Panc1 (cell line): ENCODE data around the gene FTO. TPM values are rescaled to one million over a fixed set of nuclear protein-coding genes. Genes with fewer than 3 reads are reported as not detected.

Experiments
- ATAC-seq: fragments of 200-7000 bp; cut with Tn5 transposase; 2 replicates; pipeline ENCODE4 v1.9.1; 2020; ENCODE audit warnings: mild to moderate bottlenecking, moderate library complexity
- BruUV-seq: library from RNA; stranded (reverse); fragments of 400-500 nt; replicated peaks from 2 replicates; lab custom pipeline; 2021; lab: Mats Ljungman, UMichigan
- CTCF ChIA-PET: fragments of 300-600 bp; sonication (Branson Sonifier 250); formaldehyde crosslinking; loops from one replicate; lab custom pipeline; 2022; ENCODE audit warnings: antibody characterized with exemption; lab: Charles Lee
- POLR2A ChIA-PET: fragments of 300-600 bp; sonication (Branson Sonifier 250); formaldehyde crosslinking; loops from one replicate; lab custom pipeline; 2022; ENCODE audit warnings: antibody characterized with exemption; lab: Charles Lee
- DNase-seq: peaks from one replicate; pipeline ENCODE4 v3.0.0-alpha.2; 2010; ENCODE audit warnings: low read depth, low spot score
- H3K27ac ChIP-seq: 2 replicates; pipeline ENCODE4 v1.5.1; 2011; ENCODE audit warnings: mild to moderate bottlenecking, low read length, inconsistent platforms
- H3K27me3 ChIP-seq: fragments of 200-500 bp; sonication (Bioruptor generic); 2 replicates; pipeline ENCODE4 v1.6.0; 2014; ENCODE audit warnings: low read length, inconsistent platforms; ENCODE audit not compliant: control insufficient read depth, insufficient read depth
- H3K36me3 ChIP-seq: fragments of 200-500 bp; sonication (Bioruptor generic); 2 replicates; pipeline ENCODE4 v1.5.1; 2014; ENCODE audit warnings: inconsistent platforms, mild to moderate bottlenecking, low read length, moderate library complexity; ENCODE audit not compliant: control insufficient read depth, insufficient read depth
- H3K4me1 ChIP-seq: 2 replicates; pipeline ENCODE4 v1.5.1; 2011; ENCODE audit warnings: inconsistent platforms, mild to moderate bottlenecking, low read length, moderate library complexity; ENCODE audit not compliant: control insufficient read depth, insufficient read depth
- H3K4me3 ChIP-seq, 2 experiments: 2 replicates each; pipeline ENCODE4 v1.5.1; 2011 to 2012; ENCODE audit warnings: low read depth in 2 of 2, low read length in 2 of 2, mild to moderate bottlenecking in 2 of 2, inconsistent platforms in 1 of 2, moderate library complexity in 1 of 2
- H3K9me3 ChIP-seq: fragments of 200-500 bp; sonication (Bioruptor generic); 2 replicates; pipeline ENCODE4 v1.5.1; 2014; ENCODE audit warnings: low read depth, mild to moderate bottlenecking, inconsistent platforms, low read length, moderate library complexity; ENCODE audit not compliant: control insufficient read depth, insufficient read depth
- CTCF ChIP-seq: fragments of 450-650 bp; IDR thresholded peaks from 2 replicates; pipeline ENCODE4 v1.5.1; 2017; ENCODE audit warnings: mild to moderate bottlenecking
- POLR2AphosphoS5 ChIP-seq: IDR thresholded peaks from 2 replicates; pipeline ENCODE4 v1.6.1; 2012; ENCODE audit warnings: mild to moderate bottlenecking, low read depth, low read length, moderate library complexity
- REST ChIP-seq, 2 experiments: IDR thresholded peaks; 2 replicates each; pipeline ENCODE4 v1.6.1; 2011 to 2012; ENCODE audit warnings: low read depth in 2 of 2, control low read depth in 1 of 2, low read length in 1 of 2, mild to moderate bottlenecking in 1 of 2, moderate library complexity in 1 of 2; ENCODE audit not compliant: insufficient read depth in 1 of 2
- SIN3A ChIP-seq: IDR thresholded peaks from 2 replicates; pipeline ENCODE4 v1.6.1; 2012; ENCODE audit warnings: low read depth, mild to moderate bottlenecking, low read length, moderate library complexity, borderline replicate concordance; ENCODE audit not compliant: insufficient read depth
- TCF7L2 ChIP-seq: IDR thresholded peaks from 2 replicates; pipeline ENCODE4 v1.6.1; 2011; ENCODE audit warnings: mild to moderate bottlenecking, low read depth, low read length, inconsistent platforms
- in situ Hi-C: cut with HindIII; loops from 2 replicates; pipeline ENCODE4 v1.10.0; 2016; ENCODE audit warnings: low sequenced_read_pairs, low pct_unique_long_range_greater_than_20kb
- intact Hi-C: fragments of 100-400 bp; cut with micrococcal nuclease; formaldehyde crosslinking; loops from one replicate; pipeline ENCODE4 v1.10.0; 2022; ENCODE audit not compliant: unreplicated experiment
- total RNA-seq: library from RNA; stranded (reverse); gene quantifications from one replicate; pipeline ENCODE4 v1.2.1, GENCODE V29; 2021; ENCODE audit not compliant: unreplicated experiment

Gene FTO
- total RNA-seq, 1 experiment from 2014 or later: 38.2 TPM

GRCh38 chr16:53736297-53736696 lies 32.3 kb downstream of the FTO start:
- no peak for ATAC-seq
- Histone ChIP-seq H3K4me3 (no peak overlapping the region), H3K27ac (no peak overlapping the region), H3K27me3 (no peaks in the 10 kb centered on the region), H3K36me3 (no peaks in the 10 kb centered on the region), H3K9me3 (no peaks in the 10 kb centered on the region), H3K4me1 (no peaks in the 10 kb centered on the region; the same call in 1 of the 2 replicates)
- ChIA-PET CTCF (interaction anchor here (1.0 kb wide), 1 partner anchor 20 kb away, joined by 4 read pairs; no protein-coding TSS in a partner anchor), POLR2A (no interaction called here)
- intact Hi-C loops: no loop called here
- BruUV-seq: no TSS peak
- TF ChIP-seq SIN3A: no peak
- TF ChIP-seq CTCF: no peak
- TF ChIP-seq TCF7L2: no peak
- TF ChIP-seq POLR2AphosphoS5: no peak
- TF ChIP-seq REST (IDR thresholded peaks at IDR 0.05; ENCODE audit: insufficient read depth in 1 of 2, low read depth in 2 of 2, low read length in 1 of 2): no peak
- in situ Hi-C loops: no loop called here
- no peak for DNase-seq

GRCh38 chr16:53737552-53737951 lies 33.6 kb downstream of the FTO start:
- DNase-seq: no peak
- Histone ChIP-seq H3K4me1 (no peaks in the 10 kb centered on the region; the same call in 1 of the 2 replicates), H3K9me3 (no peaks in the 10 kb centered on the region), H3K27me3 (no peaks in the 10 kb centered on the region), H3K36me3 (no peaks in the 10 kb centered on the region), H3K4me3 (no peak overlapping the region), H3K27ac (peak overlapping the region; percentile 44; the same call in 1 of the 2 replicates)
- TF ChIP-seq TCF7L2: no peak
- no peak for TF ChIP-seq SIN3A
- no peak for TF ChIP-seq CTCF
- TF ChIP-seq REST (IDR thresholded peaks at IDR 0.05; ENCODE audit: insufficient read depth in 1 of 2, low read depth in 2 of 2, low read length in 1 of 2): no peak
- TF ChIP-seq POLR2AphosphoS5: no peak
- no TSS peak for BruUV-seq
- in situ Hi-C loops: no loop called here
- ChIA-PET CTCF (no interaction called here), POLR2A (no interaction called here)
- intact Hi-C loops: no loop called here
- ATAC-seq: no peak
